Uterine smooth muscle cell (primary cell): Measurements from ENCODE around the gene NOLC1. TPM values are rescaled to one million over a fixed set of nuclear protein-coding genes. Genes with fewer than 3 reads are reported as not detected.

Source experiments
- total RNA-seq: library from RNA; depleted of rRNA; stranded (reverse); fragments of >200 nt; gene quantifications from 2 replicates; pipeline ENCODE4 v1.2.3, GENCODE V29; 2014

The NOLC1 gene
- 27.4 and 35.1 TPM in 2 replicates for total RNA-seq

DNA sequence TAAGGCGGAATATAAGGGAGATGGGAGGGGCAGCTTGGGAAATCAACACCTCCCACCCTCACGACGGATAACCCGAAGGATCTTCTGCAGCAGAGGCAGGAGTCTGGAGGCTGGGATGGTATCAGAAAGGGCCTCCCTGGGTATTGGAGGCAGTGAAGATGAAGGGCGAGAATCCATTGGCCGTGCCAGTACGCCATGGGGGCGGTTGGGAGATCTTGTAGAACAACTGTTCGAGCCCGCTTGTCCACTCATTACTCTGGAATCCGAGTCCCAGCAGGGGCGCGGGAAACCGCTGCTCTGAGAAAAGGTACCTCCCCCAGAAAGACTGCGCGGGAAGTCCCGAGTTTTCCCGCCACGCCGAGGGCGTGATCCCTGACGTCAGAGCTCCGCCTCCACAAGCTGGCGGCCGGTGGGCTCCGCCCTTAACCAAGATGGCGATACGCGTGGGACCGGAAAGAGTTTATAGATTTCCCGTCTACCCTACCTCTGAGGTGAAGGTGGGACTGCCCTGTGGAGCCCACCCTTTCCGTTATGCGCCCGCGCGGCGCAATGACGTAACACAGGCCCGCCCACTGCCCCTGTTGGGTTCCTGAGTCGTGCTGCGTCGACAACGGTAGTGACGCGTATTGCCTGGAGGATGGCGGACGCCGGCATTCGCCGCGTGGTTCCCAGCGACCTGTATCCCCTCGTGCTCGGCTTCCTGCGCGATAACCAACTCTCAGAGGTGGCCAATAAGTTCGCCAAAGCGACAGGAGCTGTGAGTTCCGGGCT lies at the start of gene NOLC1:
Gene NOLC1, plus strand, starts transcription at position 616 of the 771 bp plus-strand sequence. Its CDS starts 22 bp downstream, at position 638.

DNA sequence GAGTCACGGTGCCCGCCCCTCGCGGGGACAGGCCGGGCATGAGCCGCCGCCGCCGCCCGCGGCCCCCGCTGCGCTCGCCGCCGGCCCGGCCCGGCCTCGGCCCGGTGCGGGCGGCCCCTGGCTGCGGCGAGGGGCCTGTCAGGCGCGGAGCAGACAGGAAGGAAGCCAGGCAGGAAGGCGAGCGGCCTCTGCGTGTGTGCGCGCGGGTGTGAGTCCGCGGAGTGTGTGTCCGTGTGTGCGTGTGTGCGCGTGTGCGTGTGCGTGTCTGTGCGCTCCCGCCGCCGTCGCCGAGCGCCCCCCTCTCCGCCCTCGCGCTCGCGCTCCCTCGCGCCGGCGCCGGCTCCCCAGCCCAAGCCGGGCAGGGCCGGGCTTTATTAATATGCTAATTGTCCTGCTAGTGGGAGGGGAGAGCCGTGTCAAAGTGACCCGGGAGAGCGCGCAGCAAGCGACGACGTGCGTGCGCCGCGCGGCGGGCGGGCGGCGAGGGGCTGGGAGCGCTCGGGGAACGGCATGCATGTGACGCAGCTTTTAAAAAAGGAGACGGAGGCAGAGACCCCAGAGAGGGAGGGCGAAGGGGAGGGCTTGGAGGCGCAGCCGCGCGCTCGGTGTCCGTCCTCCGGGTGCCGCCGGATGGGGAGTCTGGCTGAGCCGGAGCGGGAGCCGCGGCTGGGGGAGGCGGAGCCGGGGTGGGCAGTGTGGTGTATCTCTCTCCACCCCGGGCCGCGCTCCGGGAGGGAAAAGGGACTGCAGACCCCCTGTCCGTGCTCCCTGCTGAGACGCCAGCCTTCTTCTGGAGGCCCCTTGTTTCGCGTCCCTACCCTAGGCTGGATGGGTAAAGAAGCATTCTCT lies 31.8 kb upstream of the NOLC1 start, which contains the start of gene LDB1:
Gene LDB1, minus strand, starts transcription at position 227 of the 849 bp plus-strand sequence. CDS start 258 bp downstream, outside the sequence.

DNA sequence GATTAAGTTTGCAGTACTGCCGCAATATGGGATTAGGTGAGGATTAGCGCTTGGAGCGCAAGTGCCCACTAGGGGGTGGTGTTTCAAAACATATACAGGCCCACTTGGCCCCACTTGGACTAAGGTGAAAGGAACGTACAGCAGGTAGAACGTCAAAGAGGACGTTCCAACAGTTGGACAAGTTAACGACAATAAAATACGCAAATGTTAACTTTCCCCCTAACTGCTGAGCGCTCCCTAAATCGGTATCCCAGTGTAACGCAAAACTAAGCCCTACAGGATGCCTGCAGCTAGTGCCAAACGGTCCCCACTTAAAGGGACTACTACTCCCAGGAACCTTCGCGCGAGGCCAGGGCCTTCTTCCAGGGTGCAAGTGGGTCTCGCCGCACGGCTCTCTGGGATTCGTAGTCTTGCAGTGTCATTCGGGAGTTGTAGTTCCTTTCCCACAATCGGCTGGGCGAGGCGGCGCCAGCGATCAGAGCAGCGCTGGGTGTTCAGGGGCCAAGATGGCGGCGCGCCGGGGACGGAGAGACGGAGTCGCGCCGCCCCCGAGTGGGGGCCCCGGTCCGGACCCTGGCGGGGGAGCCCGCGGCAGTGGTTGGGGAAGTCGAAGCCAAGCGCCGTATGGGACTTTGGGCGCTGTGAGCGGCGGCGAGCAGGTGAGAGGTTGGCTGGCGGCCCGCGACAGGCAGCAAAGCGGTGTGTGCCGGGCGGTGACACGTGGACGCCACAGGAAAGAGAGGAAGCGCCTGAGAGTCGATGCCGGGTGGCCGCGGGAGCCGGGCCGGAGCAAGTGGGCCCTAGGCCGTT lies 19.4 kb upstream of the NOLC1 start, which contains the start of gene PPRC1:
Gene PPRC1, plus strand, starts transcription at position 478 of the 810 bp plus-strand sequence. Its CDS starts 29 bp downstream, at position 507.

Other genes starting within 250 kb of the NOLC1 start
- 10.7 and 13.2 TPM in 2 replicates for gene ARMH3, start 96.2 kb upstream of the NOLC1 start, total RNA-seq
- 40.9 and 51.7 TPM in 2 replicates for gene HPS6, start 87.0 kb upstream of the NOLC1 start, total RNA-seq
- 28.4 and 37.0 TPM in 2 replicates for gene LDB1, start 32.0 kb upstream of the NOLC1 start, total RNA-seq
- gene PPRC1, start 19.3 kb upstream of the NOLC1 start, total RNA-seq, result 13.1 and 17.6 TPM in 2 replicates
- gene ELOVL3, start 73.9 kb downstream of the NOLC1 start, total RNA-seq, result 0.12 TPM in 1 of 2 replicates, not detected in the other
- not detected in 2 replicates for gene PITX3, start 89.1 kb downstream of the NOLC1 start, total RNA-seq
- 28.8 and 32.1 TPM in 2 replicates for gene GBF1, start 93.1 kb downstream of the NOLC1 start, total RNA-seq
- gene NFKB2, start 243.3 kb downstream of the NOLC1 start, total RNA-seq, result 12.8 and 15.0 TPM in 2 replicates